NAMALWA (cell line): Measurements from ENCODE around the gene NPIPA7.
"Not testable (repeated sequence)": the region's sequence is repeated elsewhere in the genome, so short reads cannot be mapped to it uniquely, and the experiment has no call there.

Experiments
- DNase-seq: peaks from one replicate; pipeline ENCODE4 v3.0.0-alpha.2; 2015; ENCODE audit warnings: low spot score

Gene NPIPA7

GRCh38 chr16:16378840-16379239 is at the start of gene NPIPA7:
NPIPA7 (plus strand) TSS chr16:16379140; CDS start chr16:16379245, 105 bp downstream.
- DNase-seq, result not testable (repeated sequence)

- DNase-seq, result not testable (repeated sequence)
These were observed 47.5 kb upstream of the NPIPA7 start for GRCh38 chr16:16331466-16331865.

DNA sequence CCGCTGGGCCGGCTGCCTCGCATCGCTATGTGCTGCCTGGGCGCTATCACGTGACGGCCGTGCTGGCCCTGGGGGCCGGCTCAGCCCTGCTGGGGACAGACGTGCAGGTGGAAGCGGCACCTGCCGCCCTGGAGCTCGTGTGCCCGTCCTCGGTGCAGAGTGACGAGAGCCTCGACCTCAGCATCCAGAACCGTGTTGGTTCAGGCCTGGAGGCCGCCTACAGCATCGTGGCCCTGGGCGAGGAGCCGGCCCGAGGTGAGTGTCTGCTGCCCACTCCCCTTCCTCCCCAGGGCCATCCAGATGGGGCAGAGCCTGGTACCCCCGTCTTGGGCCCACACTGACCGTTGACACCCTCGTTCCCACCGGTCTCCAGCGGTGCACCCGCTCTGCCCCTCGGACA is 21.4 kb upstream of the NPIPA7 start:
- not testable (repeated sequence) for DNase-seq

DNA sequence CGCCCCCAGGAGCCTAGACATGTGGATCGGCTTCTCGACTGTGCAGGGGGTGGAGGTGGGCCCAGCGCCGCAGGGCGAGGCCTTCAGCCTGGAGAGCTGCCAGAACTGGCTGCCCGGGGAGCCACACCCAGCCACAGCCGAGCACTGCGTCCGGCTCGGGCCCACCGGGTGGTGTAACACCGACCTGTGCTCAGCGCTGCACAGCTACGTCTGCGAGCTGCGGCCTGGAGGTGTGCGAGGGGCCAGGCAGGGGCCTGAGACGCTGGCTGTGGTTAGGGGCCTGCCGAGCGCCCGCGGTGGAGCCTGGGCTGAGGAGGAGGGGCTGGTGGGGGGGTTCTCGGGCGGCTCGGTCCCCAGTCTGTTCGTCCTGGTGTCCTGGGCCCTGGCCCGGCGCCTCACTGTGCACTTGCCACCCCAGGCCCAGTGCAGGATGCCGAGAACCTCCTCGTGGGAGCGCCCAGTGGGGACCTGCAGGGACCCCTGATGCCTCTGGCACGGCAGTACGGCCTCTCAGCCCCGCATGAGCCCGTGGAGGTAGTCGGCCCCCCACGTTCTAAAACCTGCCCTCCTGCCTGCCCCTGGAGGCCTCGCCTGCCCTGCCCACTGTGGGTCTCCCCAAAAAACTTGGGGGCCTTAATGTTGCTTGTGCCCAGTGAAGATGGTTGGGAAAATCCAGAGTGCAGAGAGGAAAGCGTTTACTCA is 20.2 kb upstream of the NPIPA7 start:
- DNase-seq, result not testable (repeated sequence)

- DNase-seq, result not testable (repeated sequence)
These were observed 15.3 kb upstream of the NPIPA7 start for GRCh38 chr16:16363595-16363994.

DNA sequence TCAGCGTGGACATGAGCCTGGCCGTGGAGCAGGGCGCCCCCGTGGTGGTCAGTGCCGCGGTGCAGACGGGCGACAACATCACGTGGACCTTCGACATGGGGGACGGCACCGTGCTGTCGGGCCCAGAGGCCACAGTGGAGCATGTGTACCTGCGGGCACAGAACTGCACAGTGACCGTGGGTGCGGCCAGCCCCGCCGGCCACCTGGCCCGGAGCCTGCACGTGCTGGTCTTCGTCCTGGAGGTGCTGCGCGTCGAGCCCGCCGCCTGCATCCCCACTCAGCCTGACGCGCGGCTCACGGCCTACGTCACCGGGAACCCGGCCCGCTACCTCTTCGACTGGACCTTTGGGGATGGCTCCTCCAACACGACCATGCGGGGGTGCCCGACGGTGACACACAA is 14.8 kb upstream of the NPIPA7 start:
- DNase-seq, result not testable (repeated sequence)

GRCh38 chr16:16364701-16365100 is 14.2 kb upstream of the NPIPA7 start:
- not testable (repeated sequence) for DNase-seq

DNA sequence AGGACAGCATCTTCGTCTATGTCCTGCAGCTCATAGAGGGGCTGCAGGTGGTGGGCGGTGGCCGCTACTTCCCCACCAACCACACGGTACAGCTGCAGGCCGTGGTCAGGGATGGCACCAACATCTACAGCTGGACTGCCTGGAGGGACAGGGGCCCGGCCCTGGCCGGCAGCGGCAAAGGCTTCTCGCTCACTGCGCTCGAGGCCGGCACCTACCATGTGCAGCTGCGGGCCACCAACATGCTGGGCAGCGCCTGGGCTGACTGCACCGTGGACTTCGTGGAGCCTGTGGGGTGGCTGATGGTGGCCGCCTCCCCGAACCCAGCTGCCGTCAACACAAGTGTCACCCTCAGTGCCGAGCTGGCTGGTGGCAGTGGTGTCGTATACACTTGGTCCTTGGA is 13.6 kb upstream of the NPIPA7 start:
- DNase-seq, result peak; percentile 1

- DNase-seq, result not testable (repeated sequence)
These were observed 13.1 kb upstream of the NPIPA7 start for GRCh38 chr16:16365851-16366250.

DNA sequence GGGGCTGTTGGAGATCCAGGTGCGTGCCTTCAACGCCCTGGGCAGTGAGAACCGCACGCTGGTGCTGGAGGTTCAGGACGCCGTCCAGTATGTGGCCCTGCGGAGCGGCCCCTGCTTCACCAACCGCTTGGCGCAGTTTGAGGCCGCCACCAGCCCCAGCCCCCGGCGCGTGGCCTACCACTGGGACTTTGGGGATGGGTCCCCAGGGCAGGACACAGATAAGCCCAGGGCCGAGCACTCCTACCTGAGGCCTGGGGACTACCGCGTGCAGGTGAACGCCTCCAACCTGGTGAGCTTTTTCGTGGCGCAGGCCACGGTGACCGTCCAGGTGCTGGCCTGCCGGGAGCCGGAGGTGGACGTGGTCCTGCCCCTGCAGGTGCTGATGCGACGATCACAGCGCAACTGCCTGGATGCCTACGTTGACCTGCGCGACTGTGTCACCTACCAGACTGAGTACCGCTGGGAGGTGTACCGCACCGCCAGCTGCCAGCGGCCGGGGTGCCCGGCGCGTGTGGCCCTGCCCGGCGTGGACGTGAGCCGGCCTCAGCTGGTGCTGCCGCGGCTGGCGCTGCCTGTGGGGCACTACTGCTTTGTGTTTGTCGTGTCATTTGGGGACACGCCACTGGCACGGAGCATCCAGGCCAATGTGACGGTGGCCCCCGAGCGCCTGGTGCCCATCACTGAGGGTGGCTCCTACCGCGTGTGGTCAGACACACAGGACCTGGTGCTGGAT is 12.2 kb upstream of the NPIPA7 start:
- DNase-seq, result not testable (repeated sequence)

DNA sequence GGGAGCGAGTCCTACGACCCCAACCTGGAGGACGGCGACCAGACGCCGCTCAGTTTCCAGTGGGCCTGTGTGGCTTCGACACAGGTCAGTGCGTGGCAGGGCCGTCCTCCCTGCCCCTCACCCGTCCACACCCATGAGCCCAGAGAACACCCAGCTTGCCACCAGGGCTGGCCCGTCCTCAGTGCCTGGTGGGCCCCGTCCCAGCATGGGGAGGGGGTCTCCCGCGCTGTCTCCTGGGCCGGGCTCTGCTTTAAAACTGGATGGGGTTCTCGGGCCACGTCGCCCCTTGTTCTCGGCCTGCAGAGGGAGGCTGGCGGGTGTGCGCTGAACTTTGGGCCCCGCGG is 11.7 kb upstream of the NPIPA7 start:
- not testable (repeated sequence) for DNase-seq

DNA sequence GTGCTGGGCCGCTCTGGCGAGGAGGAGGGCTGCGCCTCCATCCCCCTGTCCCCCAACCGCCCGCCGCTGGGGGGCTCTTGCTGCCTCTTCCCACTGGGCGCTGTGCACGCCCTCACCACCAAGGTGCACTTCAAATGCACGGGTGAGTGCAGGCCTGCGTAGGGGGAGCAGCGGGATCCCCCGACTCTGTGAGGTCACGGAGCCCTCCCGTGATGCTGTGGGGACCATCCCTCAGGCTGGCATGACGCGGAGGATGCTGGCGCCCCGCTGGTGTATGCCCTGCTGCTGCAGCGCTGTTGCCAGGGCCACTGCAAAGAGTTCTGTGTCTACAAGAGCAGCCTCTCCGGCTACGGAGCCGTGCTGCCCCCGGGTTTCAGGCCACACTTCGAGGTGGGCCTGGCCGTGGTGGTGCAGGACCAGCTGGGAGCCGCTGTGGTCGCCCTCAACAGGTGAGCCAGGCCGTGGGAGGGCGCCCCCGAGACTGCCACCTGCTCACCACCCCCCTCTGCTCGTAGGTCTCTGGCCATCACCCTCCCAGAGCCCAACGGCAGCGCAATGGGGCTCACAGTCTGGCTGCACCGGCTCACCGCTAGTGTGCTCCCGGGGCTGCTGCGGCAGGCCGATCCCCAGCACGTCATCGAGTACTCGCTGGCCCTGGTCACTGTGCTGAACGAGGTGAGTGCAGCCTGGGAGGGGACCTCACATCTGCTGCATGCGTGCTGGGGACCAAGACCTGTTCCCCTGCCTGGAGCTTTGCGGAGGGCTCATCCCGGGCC is 9.7 kb upstream of the NPIPA7 start:
- peak; percentile 1 for DNase-seq

DNA sequence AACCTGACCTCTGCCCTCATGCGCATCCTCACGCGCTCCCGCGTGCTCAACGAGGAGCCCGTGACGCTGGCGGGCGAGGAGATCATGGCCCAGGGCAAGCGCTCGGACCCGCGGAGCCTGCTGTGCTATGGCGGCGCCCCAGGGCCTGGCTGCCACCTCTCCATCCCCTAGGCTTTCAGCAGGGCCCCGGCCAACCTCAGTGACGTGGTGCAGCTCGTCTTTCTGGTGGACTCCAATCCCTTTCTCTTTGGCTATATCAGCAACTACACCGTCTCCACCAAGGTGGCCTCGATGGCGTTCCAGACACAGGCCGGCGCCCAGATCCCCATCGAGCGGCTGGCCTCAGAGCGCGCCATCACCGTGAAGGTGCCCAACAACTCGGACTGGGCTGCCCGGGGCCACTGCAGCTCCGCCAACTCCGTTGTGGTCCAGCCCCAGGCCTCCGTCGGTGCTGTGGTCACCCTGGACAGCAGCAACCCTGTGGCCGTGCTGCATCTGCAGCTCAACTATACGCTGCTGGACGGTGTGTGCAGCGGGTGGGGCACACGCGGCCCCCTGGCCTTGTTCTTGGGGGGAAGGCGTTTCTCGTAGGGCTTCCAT is 7.7 kb upstream of the NPIPA7 start:
- DNase-seq, result not testable (repeated sequence)

GRCh38 chr16:16374192-16374591 is 4.7 kb upstream of the NPIPA7 start:
- DNase-seq, result not testable (repeated sequence)

GRCh38 chr16:16399685-16400084 is 20.7 kb downstream of the NPIPA7 start:
- not testable (repeated sequence) for DNase-seq

DNA sequence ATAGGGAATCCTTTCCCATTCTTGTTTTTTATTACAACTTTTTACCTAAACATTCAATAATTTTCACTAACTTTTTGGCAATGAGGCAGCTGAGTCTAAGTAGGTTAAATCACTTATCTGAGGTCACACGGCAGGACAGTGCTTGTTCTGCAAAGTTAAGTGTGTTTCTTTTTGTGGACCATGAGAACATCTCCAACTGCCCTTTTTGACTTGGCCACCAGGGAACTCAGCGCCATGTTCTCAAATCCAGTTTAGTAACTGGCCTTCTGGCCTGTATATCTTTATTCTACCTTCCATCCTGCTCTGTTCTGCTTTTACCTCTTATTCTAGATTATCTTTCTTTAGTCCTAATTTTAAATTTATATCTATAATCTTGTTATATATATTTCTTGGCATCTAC is 23.4 kb downstream of the NPIPA7 start:
- DNase-seq, result not testable (repeated sequence)

DNA sequence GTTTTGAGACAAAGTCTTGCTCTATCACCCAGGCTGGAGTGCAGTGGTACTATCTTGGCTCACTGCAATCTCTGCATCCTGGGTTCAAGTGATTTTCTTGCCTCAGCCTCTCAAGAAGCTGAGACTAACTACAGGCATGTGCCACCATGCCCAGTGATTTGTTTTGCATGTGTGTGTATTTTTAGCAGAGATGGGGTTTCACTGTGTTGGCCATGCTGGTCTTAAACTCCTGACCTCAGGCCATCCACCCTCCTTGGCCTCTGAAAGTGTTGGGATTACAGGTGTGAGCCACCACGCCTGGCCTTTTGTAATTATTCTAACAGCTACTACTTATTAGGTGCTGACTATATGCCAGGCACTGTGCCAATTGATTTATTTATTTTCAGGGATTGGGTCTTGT is 25.3 kb downstream of the NPIPA7 start:
- DNase-seq, result not testable (repeated sequence)

GRCh38 chr16:16405421-16405820 is 26.5 kb downstream of the NPIPA7 start:
- DNase-seq, result not testable (repeated sequence)

DNA sequence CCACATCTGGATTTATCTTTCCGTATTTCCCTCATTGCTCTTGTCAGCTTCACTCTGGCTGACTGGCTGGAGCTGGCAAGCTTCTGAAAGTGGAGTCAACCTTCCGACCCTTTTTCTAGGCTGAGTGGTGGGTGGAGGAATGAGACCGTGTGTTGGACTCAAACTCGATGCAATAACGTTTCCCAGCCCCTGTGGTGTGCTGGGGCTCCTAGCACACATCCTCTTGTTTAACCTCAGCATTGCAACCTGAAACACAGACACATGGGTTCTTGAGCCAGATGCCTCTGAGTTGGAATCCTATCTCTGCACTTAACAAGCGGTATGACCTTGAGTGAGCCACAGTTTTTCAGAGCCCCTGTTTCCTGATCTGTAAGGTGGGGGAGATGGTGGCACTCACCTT is 29.5 kb downstream of the NPIPA7 start:
- DNase-seq, result not testable (repeated sequence)

- not testable (repeated sequence) for DNase-seq
These were observed 34.8 kb downstream of the NPIPA7 start for GRCh38 chr16:16413773-16414172.

- not testable (repeated sequence) for DNase-seq
These were observed 38.1 kb downstream of the NPIPA7 start for GRCh38 chr16:16417071-16417470.

DNA sequence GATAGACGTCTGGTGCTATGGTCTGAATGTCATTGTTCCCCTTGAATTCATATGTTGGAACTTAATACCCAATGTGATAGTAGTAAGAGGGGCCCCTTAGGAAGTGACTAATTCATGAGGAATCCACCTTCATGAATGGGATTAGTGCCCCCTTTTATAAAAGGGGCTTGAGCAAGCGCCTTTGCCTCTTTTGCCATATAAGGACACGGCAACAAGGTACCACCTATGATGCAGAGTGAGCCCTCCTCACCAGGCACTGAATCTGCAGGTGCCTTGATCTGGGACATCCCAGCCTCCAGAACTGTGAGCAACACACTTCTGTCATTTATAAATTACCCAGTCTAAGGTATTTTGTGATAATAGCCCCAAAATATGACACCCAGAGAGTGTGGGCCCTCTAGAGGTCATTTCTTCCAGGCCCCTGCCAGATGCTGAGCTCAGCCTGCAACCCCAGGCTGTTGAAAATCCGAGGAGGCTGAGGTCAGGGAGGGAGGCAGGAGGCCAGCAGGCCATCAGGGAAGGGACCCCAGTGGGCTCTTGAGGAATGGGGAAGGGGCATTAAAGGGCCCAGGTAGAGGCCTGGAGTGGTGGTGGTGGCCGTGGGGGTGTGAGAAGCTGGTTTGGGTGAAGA is 39.1 kb downstream of the NPIPA7 start:
- DNase-seq, result not testable (repeated sequence)
